GM21529 (cell line): ENCODE data around the gene TWF1.
"Not testable (repeated sequence)": the region's sequence is repeated elsewhere in the genome, so short reads cannot be mapped to it uniquely, and the experiment has no call there.

ENCODE experiments used
- ATAC-seq: cut with Tn5 transposase; IDR thresholded peaks from one replicate; pipeline ENCODE4 v1.9.1; 2021; ENCODE audit not compliant: unreplicated experiment

TWF1 gene

DNA sequence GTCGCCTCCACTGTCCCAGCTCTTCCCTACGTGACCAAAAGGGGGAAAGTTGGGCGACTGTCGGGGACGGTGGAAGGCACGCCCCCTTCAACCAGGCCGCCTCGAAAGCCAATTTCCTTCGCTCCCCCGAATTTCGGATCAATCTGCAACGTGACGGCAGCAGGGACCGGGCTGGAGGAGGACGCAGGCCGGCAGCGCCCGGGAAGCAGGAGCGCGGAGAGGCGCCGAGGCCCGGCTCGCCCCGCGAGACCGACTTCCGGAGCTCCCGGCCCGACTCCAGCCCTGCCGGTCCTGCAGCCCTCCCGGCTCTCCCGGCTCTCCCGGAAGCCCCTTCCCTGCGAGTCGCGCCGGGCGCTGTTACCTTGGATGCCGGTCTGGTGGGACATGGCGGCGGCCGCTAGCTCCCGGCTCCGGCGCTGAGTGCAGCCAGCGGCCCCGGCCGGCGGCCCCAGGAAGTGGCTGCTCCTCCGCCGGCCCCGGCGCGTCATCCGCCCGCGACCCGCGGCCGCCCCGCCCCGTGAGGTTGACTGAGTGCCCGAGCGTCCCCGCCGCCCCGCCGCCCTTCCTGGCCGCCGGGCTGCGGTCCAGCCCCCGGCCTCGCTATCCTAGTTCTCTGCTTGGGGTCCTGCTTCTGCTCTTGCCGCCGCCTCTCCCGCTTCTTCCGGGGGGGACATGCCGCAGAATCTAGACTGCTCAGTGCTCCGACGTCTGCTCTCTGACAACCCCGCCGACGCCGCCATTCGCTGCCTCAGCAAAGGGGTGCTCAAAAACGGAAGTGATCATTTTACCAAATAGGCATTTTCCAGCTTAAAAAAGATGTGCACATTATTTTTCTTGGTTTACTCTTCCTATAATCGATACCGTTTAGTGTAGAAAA, at the start of gene TWF1:
Gene TWF1, minus strand, starts transcription at position 458 of the 877 bp plus-strand sequence. Its CDS starts 72 bp downstream, at position 386.
- peak; percentile 94 for ATAC-seq

DNA sequence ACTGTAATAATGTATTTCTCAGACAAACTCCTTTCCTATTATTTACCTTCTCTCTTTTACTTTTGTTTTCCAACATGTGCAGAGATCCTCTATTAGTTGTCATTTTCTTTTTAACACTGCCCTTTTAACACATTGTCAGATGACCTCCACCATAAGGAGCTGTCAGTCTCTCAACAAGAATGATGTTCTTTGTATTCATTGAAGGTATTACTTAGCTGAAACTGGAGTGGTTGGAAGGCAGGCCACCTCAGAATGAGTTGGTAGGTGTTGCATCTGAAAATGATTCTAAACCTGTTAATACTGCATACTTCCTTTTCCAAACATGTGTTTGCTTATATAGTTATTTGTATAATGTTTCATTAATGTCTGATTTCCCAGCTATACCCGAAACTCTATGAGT, 46.6 kb upstream of the TWF1 start:
- no peak for ATAC-seq

DNA sequence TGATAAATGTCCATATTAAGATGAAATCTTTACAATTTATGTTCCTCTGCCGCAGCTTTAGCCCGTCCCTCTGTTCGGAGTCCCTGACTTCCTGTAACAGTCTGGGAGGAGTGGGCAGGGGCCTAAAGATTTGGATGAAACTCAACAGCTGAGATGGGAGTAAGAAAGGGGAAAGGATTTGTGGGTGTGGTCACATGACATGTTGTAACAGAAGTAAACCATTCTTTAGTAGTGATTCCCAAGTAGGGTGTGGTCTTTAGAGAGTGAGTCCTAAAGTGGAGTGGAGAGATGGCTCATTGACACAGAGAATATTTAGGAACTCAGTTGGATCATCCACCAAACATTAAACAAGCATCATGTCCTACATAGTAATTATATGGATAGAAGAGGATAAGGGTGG, 42.7 kb upstream of the TWF1 start:
- ATAC-seq, result no peak

DNA sequence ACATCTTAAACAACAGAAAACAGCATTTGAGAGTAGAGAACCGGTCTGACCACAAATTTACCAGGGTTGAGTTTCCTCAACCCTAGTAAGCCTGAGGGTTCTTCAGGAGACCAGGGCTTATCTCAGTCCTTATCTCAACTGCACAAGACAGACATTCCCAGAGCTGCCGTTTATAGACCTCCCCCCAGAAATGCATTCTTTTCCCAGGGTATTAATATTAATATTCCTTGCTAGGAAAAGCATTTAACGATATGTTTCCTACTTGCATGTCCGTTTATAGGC, 42.0 kb upstream of the TWF1 start:
- no peak for ATAC-seq

DNA sequence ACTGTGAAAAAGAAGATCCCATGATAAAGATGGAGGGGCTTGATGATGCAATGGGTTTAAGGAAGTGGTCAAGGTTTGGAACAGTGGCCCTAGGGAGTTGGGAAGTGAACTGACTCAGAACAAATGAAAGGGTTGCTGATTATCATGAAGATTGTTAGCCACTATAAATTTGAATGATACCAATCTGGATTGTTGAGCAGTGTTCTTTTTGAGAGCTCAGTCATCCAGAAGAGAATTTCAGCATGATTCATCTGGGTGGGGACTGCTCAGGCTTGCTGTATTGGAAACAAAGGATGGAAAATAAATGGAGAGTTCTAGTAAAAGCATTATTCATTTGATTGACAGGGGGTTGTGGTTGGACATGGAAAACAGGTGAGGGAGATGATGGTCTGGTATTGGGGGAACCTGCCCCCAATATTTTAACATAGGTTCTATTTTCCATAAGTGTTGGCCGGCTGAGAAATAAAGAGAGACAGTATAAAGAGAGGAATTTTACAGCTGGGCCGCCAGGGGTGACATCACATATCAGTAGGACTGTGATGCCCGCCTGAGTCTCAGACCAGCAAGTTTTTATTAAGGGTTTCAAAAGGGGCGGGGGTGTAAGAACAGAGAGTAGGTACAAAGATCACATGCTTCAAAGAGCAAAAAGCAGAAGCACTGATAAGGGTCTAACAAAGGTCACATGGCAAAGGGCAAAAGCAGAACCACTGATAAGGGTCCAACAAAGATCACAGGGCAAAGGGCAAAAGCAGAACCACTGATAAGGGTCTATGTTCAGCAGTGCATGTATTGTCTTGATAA, 41.5 kb upstream of the TWF1 start:
- ATAC-seq, result not testable (repeated sequence)

DNA sequence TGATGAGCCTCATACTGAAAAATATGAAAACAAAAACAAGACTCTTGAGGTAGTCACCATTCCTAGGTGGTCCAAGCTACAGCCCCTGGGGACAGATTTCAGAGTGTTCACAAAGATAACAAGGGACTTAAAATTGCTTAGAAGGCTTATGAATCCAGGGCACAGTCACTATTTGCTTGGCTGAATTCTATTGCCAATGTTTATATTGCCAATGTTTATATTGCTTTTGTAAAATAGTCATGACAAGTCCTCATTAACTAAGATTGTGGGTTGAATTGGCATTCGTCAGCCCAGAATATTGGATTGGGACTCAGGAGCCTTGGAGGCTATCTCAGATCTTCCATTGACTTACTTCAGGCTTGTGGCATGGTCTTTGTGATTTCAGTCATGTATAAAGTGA, 36.1 kb upstream of the TWF1 start:
- no peak for ATAC-seq

DNA sequence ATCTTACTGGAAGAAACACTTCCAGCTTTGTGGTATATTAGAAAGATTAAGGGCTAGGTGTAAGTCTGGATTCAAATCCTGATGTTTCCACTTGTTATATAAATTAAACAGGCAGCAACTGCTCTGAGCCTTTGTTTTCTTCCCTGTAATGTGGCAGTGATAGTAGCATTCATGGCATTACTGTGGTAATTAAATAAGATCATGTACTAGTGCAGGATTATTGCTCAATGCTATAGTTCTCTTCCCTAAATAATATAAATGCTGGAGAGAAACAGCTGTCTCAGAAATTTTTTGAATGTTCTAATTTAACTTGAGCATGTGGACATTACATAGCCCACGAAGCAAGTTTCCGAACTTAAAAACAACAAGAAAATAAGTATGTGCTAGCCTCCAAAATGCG, 35.1 kb upstream of the TWF1 start:
- no peak for ATAC-seq

DNA sequence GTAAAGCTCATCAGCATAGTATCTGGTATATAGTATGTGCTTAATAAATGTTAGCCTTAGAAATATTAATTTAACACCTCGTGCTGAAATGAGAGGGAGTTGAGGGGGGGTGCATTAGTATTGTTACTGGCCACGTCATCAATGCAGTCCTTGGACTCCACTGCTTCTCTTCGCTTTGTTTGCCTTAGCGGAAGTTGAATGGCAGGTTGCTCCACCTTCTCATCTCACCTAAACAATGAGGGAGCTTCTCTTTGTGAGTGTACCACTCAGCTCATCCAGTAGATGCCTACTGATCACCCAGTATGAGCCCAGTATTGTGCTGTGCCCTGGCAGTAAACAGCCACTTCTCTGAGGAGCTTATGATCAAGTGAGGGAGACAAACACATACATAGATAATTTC, 34.2 kb upstream of the TWF1 start:
- ATAC-seq, result no peak

DNA sequence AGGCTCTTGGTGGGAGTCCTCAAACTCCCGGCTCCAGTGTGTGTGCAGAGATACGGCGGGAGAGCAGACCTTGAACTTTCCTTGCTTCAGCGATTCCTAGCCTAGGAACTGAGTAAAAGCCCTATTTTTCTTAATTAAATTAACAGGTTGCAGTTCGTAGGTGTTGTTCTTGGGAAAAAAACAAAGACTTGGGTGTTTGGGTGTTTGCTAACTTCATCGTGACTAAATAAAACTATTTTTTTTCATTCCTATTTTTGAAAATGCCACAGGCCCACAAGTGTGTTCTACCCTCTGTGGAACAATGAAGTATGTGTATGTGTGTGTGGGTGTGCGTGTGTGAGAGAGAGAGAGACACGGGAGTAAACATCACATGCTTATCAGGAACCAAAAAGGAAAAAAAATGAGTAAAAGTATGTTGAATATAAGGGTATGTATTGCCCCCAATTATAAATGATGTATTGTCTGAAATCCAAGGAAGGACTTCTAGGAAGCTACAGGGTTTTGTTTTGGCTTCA, 30.4 kb upstream of the TWF1 start:
- ATAC-seq, result peak; percentile 24

DNA sequence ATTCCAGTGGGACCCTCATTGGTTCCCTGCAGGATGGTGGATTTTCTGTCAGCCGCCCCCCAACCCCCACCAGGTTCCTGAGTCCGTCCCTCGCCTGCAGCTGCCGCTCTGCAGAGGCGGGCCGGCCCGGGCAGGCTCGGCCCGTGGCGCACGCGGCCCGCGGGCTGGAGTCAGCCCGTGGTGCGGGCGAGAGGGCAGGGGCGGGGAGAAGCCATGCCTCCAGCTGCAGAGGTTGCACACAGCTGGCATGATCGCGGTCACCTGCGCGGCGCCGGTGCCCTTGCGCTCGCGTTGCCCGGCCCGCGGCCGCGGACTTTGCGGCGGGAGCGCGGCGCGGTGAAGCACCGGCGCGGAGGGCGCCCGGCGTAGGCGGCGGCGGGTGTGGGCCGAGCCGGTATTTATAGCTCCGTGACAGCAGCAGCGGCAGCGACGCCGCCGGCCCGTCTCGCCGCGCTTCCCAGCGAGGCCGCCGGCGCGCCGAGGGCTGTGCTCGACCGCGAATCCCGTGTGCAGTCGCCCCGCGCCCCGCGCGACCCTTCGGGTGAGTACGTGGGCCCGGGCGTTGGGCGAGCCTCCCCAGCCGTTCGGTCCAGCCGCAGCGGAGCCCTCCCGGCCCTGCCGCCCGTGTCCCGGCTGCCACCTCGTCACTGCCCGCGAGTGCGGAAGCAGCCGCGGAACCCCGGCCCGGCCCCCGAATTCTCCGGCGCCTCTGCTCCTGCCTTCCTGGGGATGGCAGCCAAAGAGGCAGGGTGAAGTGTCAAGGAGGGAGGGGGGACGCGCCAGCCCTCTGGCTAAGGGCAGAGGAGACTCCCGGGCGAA, 29.7 kb upstream of the TWF1 start, which contains the start of gene TMEM117:
Gene TMEM117, plus strand, starts transcription at position 426 of the 819 bp plus-strand sequence.
- peak; percentile 76 for ATAC-seq

DNA sequence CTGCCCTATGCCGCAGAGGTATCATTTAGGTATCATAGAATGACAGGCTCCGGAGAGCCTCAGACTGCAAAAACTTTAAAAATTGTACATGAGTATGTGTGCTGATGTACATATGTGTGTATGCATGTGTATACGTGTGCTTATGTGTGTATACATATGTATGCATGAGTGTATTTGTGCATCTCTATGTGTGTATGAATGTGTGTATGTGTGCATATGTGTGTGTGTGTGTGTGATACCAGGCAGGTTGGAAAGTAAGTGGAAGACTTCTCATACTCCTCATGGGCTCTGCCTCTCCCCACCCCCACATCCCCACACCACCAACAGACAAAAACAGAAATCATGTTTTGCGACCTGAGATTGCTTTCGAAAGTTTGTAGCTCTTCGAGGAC, 29.1 kb upstream of the TWF1 start:
- no peak for ATAC-seq

DNA sequence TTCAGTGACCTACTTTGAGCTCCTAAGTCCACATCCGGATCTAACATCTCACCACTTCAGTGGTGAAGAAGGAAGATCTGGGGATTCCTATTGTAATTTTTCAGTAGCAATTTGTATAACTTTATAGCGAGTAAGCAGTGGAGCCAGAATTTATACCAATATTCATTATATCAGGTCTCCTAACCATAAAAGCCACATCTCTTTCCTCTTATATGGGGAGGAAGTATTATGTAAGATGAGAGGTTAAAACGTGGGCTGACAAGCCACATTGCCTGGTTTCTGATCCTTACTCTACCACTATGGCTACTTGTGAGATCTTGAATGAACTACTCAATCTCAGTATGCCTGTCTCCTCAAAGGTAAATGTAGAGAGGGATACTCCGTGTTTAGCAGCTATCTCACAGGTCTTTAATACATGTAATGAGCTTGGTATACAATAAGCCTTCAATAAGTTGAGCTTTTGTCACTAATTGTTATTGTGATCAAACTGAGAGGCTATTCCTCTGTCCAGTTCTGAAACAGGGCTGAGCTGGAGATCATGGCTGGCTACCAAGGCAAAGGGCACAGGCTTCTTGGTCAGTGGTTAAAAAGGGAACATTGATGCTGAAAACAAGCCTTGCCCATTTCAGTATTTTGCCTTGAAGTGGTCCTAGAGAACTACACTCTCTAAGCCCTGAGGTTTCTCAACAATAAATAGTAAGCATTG, 26.5 kb upstream of the TWF1 start:
- no peak for ATAC-seq

DNA sequence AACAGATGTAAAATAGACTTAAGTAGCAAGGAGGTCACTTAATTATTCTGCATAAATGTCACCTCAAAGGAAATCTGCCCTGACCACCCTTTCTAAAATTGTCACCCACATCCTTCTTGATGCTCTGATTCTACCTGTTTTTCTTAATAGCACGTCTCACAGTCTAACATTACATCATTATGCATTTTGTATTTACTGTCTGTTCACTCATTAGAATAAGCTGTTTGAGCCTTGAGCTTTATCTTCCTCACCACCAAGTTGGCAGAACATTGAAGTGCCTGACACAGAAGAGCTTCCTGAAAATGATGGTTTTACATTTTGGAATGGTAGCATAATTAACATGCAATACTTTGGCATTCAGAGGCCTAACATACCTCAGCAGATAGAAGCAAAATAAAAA, 21.0 kb upstream of the TWF1 start:
- no peak for ATAC-seq

DNA sequence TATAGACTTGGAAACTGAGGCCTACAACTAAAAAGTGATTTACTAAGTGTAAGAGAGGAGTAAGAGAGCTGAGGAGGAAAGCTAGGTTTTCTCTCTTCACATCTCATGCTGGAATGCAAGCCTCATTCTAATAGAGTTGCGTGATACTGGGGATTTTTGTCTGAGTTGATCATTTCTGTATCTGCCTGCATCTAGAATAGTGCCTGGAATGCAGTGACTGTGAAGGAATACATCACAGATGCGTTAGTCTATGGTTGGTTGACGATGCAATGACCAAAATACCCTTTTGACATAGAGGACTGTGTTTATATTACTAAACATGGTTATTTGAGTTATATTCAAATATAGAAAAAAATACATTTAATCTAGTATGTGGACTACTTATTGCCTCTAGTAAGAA, 20.6 kb upstream of the TWF1 start:
- no peak for ATAC-seq

DNA sequence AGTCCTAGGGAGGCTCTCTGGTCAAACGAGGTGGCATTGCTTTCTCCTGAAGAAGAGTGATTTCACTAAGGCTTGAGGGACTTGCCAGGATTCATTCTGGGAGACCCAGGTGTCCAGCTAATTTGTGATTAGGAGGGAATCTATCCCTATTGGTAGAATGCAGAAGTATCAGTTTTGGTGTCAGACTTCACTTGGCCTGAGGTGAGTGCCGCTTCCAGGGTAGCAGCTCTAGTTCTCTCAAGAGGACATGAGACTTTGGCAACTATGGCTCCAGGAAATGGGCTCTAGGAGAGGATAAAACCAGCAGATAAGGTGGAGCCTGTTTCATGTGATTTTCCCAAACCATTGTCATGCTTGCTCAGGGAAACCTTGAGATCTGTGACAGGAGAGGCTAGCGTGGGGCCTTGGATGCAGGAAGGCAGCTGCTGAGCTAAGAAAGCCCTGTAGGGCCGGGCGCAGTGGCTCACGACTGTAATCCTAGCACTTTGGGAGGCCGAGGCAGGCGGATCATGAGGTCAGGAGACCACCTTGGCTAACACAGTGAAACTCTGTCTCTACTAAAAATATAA, 18.2 kb upstream of the TWF1 start:
- no peak for ATAC-seq

DNA sequence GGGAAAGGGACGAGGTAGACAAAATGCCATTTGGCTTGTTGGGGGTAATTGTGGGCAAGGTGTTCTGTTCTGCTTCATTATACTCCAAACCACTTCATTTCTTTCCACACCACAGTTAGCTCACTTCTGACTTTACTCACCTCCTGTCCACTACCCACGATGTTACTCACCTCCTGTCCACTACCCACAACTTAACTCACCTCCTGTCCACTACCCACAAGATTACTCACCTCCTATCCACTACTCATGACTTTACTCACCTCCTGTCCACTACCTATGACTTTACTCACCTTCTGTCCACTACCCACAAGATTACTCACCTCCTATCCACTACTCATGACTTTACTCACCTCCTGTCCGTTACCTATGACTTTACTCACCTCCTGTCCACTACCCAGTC, 10.1 kb upstream of the TWF1 start:
- ATAC-seq, result no peak

DNA sequence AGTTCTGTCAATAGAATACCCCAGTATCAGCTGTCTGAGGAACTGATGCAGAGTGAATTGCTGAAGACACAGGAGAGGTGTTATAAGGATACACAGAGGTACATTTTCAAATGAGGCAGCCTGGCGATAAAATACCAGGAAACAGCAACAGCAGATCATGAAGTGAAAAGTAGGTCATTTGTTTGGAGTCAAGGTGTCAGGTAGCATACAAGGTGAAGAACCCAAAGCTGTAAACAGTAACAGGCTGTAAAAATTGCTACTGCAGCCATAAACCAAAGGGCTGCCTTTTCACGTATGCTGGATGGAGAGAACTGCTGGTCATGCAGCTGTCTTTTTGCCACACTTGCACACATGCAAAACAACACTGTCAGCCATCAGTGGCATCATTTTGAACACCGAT, 9.3 kb upstream of the TWF1 start:
- ATAC-seq, result no peak

DNA sequence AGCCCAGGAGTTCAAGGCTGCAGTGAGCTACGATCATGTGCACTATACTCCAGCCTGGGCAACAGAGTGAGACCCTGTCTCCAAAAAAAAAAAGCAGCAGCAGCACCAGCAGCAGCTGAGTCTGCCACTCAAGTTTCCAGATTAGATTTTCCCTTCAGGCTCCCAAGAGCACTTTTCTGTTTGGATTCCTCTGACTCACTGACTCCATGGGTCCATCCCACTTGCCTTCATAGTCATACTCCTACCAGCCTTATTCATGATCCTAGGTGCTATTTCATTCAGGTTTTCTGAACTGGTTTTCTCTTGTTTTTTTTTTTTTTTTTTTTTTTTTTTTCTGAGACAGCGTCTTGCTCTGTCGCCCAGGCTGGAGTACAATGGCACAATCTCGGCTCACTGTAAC, 6.8 kb upstream of the TWF1 start:
- no peak for ATAC-seq

DNA sequence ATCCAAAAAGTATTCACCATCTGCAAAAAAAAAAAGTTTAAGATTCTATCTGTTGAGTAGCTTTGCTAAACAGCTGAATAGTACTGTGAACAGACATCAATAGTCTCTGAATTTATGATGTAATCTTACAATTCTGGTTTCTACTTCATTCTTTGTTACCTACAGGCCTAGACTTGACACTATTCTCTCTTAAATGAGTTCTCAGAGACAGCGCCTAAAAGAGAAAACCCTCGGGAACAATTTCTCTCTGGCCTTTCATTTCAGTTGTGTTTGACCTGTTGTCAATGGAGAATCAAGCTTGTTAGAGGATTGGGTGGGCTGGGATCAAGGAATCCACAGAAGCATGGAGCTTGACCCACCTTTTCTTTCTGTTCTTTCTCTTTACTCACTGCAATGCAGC, 5.9 kb upstream of the TWF1 start:
- no peak for ATAC-seq

DNA sequence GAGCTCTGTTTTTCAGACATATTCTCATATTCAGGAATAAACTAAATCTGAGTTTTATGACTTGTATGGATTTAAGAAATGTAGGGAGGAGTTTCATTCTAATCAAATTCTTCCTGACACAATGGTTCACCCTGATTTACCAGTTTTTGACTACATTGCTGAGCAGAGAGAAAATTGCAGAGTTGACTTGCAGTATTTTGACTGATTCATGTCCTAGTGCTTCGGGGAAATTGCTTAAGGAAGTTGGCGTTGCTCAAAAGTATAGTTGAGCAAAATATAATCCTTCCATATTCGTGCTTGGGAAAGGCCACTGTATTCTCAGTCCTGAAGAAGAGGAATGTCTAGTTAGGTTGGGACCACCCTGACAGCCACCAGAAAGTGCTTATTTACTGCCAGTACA, 1.3 kb upstream of the TWF1 start:
- ATAC-seq, result no peak

DNA sequence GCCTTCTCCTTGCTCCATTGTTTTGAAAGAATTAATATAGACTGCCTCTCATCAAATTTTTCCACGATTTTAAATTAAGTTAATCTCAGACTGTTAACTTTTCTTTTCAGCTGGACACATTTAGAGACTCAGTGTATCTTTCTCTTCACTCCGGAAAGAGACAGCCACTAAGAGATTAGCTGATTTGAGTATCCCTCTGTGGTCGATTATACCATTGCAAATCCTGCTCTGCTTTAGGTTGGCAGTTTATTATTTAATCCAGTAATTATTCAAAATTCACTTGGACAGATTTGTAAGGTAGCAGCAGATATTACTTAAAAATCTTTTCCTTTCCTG, 588 bp upstream of the TWF1 start:
- no peak for ATAC-seq
